IPS-NIHi11 (cell line): Measurements from ENCODE around the gene MUSTN1.
A peak's percentile ranks its signal among the peaks of the same experiment; 100 is the strongest.

Experiments used
- DNase-seq: peaks from one replicate; pipeline ENCODE4 v3.0.0; 2012; ENCODE audit warnings: mixed read lengths, low spot score

The MUSTN1 gene

GRCh38 chr3:52834871-52835501, at the start of gene MUSTN1:
Gene MUSTN1 (minus strand): TSS chr3:52835019. CDS start chr3:52834948, 71 bp downstream.
- no peak for DNase-seq

- DNase-seq: no peak
These were observed 47.6 kb upstream of the MUSTN1 start for GRCh38 chr3:52882377-52882776.

GRCh38 chr3:52881871-52882270, 47.1 kb upstream of the MUSTN1 start:
- DNase-seq: no peak

- no peak for DNase-seq
These were observed 45.7 kb upstream of the MUSTN1 start for GRCh38 chr3:52880474-52880873.

DNA sequence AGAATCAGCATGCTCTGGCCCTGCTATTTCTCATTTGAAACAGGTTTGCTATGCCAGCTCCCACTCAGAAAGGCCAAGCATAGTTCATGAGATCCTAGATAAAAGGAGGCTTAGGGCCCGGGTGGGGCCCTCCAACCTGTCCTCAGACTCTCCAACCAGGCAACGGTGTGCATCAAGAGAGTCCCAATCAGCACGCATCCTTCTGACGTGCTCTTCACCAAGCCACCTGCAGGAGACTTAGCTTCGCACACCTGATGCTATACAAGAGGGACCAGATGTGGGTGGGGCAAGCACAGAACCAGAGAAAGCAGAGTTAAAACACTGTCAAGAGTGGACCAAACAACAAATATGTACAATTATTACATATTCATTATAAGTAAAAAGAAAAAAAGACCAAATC, 45.2 kb upstream of the MUSTN1 start:
- no peak for DNase-seq

- no peak for DNase-seq
These were observed 44.8 kb upstream of the MUSTN1 start for GRCh38 chr3:52879581-52879980.

GRCh38 chr3:52879090-52879489, 44.3 kb upstream of the MUSTN1 start:
- DNase-seq: no peak

DNA sequence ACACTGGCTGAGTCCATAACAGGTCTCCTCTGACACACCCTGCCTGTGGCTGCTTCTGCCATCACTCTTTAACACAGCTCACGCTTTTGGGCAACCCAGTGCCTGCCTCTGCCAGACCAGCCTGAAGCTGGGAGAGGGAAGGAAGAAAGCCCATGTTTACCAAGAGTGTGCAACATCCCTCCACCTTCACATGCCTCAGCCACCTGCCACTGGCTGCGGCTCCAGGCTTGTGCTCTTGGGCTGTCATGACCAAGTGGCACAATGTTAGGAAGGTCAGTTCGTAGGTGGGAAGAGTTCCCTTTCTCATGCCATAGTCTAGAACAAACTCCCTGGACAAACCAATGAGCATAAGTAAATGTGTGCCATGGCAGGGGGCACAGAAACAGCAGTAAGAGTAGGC, 42.3 kb upstream of the MUSTN1 start:
- DNase-seq: no peak

GRCh38 chr3:52874864-52875587, 40.2 kb upstream of the MUSTN1 start:
- no peak for DNase-seq

DNA sequence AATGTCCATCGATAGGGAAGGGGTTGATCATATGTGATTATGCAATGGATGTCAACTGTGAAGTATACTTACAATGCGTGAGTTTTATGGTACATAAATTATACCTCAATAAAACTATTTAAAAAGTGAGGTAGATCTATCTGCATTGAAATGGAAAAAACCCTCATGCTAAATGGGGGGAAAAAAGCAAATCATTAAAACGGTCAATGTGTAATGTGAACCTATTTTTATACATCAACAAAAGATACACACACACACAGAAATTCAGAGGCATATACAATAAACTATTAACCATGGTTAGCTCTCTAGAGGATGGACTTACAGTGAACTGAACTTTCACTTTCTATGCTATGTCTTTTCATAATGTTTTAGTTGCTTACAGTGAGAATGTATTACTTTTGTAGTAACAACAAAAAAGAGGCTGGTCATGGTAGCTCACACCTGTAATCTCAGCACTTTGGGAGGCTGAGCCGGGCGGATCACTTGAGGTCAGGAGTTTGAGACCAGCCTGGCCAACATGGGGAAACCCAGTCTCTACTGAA, 39.4 kb upstream of the MUSTN1 start:
- DNase-seq: no peak

DNA sequence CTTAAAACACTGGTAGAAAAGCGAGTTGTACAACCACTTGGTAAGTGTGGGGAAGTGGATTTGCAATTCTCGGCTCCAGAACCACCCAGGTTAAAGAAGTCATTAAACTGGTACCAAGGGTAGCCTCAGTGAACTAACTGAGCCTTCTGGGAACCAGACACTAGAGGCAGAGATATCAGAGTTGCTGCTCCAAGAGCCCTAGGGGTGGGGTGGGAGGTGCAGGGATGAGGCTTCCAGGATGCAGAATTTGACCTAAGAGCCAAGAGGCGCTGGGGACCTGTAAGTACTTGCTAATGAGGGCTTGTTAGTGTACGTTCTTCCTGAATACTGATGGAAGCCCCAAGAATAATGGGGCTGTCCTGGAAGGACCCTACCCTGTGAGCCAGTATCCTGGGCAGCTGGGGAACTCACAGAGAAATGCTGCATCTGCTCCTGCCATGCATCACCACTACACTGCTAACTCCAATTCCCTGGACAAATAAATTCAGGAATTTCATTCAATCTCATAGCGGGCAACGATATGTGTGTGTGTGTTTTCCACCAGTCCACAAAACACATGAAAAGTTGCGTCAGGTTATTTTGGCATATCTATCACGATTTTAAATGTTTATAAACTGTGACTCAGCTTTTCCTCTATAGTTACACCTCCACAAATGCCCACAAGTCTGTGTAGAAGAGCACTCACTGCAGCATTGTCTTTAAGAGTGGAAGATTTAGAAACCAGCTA, 38.8 kb upstream of the MUSTN1 start:
- DNase-seq: no peak

GRCh38 chr3:52872245-52872644, 37.4 kb upstream of the MUSTN1 start:
- DNase-seq: no peak

GRCh38 chr3:52871761-52872160, 36.9 kb upstream of the MUSTN1 start:
- no peak for DNase-seq

DNA sequence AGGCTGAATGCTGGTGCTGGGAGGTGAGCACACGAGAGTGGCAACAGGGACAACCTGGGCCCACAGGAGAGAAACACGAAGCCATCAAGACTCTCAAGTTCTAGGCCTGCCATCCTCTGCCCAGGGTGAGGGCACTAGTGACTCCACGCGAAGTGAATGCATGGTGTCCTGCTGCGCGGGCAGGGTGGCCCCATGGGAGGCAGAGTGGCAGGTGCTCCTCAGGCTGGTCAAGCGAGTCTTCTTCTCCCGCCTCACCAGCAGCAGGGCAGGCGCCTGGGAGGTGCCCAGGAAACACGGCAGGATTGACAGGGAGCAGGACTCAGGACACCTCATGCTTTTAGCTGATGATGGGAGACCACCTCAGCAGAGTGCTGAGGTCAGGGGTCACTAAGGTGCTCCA, 35.7 kb upstream of the MUSTN1 start:
- no peak for DNase-seq

GRCh38 chr3:52866427-52866826, 31.6 kb upstream of the MUSTN1 start:
- no peak for DNase-seq

- DNase-seq: no peak
These were observed 31.2 kb upstream of the MUSTN1 start for GRCh38 chr3:52865994-52866393.

DNA sequence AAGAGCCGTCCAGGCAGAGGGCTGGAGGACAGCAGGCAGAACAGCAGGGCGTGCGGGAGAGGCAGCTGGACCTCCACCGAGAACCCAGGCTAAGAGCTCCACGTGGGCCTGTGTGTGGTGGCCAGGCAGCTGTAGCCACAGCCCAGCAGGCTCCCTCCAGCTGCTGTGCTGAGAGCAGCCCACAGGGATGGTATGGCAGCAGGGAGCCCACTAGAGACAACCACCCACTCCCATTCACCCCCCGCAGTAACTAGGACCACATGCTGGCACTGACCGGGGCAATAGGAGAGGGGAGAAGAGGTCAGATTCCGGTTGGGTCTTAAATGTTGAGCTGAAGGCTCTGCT, 25.6 kb upstream of the MUSTN1 start:
- DNase-seq: no peak

DNA sequence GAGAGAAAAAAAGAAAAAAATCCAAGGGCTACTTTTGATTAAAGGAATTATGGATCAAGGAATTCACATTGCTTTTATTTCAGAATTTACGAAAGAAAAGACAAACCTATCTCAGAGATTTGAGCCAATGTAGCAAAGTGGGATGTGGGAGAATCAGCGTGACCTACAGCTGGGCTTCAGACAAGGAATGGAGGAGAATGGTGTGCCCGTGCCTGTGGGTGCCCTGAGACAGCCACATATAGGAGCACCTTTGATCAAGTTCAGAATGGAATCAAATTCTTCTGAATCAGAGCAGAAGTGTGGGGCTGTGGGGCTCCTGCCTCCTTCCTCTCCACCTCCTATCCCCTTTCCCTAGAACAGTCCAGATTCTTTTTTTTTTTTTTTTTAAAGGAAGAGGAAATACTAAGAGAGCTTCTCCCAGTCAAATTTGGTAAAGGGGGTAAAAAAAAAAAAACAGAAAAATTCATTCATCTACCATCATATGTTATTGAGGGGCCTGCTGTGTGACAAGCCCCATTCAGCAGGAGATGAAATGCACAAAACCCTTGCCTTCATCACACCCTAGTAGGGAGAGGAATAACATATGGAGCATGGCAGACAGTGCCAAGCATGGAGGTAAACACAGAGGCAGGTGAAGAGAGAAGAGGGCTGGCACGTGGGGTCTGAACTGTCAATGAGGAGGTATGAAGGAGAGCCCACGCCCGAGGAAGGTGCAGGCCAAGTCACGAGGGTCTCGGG, 25.0 kb upstream of the MUSTN1 start:
- no peak for DNase-seq

DNA sequence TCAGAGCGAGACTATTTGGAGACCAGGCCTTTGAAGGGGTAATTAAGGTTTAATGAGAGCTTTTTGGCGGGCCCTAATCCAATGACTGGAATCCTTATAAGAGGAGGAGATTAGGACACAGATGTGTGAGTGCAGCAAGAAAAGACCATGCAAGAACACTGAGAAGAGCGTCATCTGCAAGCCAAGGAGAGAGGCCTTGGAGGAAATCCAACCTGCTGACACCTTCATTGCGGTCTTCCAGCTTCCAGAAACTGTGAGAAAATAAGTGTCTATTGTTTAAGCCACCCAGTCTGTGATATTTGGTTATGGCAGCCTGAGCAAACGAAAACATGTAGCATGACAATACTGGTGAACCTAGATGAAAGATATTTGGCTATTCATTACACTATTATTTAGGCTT, 23.0 kb upstream of the MUSTN1 start:
- DNase-seq: no peak

DNA sequence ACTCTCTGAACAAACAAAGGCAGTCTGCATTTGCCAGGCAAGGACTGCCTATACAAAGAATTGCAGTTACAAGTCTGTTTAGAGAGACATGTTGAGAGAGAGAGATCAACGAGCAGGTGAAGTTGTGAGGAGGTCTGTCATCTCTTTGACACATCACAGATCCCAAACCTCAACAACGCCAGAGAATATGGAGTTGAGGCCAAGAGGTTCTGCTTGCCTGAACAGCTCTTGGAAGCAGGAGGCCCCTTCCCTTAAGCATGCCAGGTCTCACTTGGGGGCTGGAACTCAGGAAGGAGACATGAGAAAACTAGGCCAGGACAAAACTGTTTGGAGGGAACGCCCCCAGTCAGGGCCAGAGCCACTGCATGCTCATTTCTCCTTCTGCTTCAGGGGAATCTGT, 22.3 kb upstream of the MUSTN1 start:
- DNase-seq: no peak

DNA sequence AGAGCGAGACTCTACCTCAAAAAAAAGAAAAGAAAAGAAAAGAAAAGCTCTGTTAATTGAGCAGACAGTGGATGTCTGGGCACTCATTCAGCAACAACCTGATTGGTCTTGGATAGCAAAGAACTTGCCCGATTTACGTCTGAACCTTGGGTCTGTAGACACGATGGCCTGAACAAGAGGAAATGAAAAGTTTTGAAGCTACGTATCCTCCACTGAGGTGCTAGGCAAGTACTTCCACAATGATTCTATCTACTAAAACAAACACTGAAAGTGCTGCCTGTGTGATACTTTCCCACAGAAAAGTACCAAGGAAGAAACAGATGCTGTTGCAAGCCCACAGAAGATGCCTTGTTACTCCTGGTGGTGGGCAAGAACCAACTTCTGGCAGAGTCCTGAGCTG, 21.8 kb upstream of the MUSTN1 start:
- DNase-seq: no peak

GRCh38 chr3:52854013-52854412, 19.2 kb upstream of the MUSTN1 start:
- peak; percentile 71 for DNase-seq
